PFSK-1 (cell line): ENCODE results near the gene MATN1.

Experiments
- FOXP2 ChIP-seq: optimal IDR thresholded peaks from 2 replicates; pipeline ENCODE3; 2011; ENCODE audit warnings: borderline replicate concordance, control low read depth, inconsistent platforms; ENCODE audit not compliant: insufficient read depth; ENCODE audit errors: extremely low read length, extremely low read depth
- POLR2AphosphoS5 ChIP-seq: IDR thresholded peaks from 2 replicates; pipeline ENCODE4 v1.6.1; 2012; ENCODE audit warnings: low read depth, mild to moderate bottlenecking, control low read depth, low read length, moderate library complexity
- SIN3A ChIP-seq: IDR thresholded peaks from 2 replicates; pipeline ENCODE4 v1.6.1; 2012; ENCODE audit warnings: mild to moderate bottlenecking, low read length, moderate library complexity, borderline replicate concordance; ENCODE audit not compliant: insufficient read depth
- TAF1 ChIP-seq: IDR thresholded peaks from 2 replicates; pipeline ENCODE4 v1.6.1; 2012; ENCODE audit warnings: low read length, control low read depth, borderline replicate concordance; ENCODE audit not compliant: insufficient read depth
- TF ChIP-seq, protein P1 (sequence below), 2 experiments: IDR thresholded peaks; 2 replicates each; pipeline versions ENCODE4 v1.6.1 to v1.8.0; 2011 to 2012; ENCODE audit warnings: low read depth in 2 of 2, low read length in 2 of 2, control low read depth in 1 of 2, inconsistent platforms in 1 of 2, mild to moderate bottlenecking in 1 of 2, moderate library complexity in 1 of 2; ENCODE audit not compliant: insufficient read depth in 1 of 2

The MATN1 gene

DNA sequence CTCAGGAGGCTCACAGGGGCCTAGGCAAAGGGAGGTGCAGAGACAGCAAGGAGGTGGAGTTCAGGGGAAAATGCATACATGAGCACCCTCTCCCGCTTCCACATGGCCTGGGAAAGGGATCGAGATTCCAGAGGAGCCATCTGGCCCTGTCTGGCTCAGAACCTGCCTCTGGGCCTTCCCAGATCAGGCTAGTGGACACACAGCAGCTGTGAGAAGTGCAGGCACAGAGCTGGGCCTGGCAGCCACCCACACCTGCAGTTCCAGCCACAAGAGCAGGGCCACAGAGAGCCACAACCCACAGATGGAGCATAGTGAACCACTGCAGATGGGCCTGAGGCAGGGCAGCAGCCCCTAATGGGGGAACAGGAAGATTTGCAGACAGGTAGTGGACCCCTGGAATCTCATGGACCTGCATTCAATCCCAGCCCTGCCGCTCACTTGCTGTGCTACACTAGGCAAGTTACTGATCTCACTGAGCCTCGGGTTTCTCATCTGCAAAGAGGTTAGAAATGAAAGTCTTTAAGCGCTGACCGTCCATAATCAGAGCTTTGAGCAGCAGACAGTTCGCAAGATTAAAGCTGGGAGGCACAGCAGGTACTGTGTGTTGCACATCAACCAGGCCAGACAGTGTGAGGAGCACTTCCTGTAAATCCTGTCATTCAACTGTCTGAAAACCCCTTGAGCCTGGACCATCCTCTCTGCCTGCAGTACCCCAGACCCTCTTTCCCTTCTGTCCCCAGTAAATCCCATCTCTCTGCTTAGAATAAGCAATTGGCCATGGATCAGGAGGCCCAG is 58.0 kb downstream of the MATN1 start:
- TF ChIP-seq SIN3A (no peak), TAF1 (no peak), POLR2AphosphoS5 (no peak), FOXP2 (no peak)
- TF ChIP-seq, protein P1, sequence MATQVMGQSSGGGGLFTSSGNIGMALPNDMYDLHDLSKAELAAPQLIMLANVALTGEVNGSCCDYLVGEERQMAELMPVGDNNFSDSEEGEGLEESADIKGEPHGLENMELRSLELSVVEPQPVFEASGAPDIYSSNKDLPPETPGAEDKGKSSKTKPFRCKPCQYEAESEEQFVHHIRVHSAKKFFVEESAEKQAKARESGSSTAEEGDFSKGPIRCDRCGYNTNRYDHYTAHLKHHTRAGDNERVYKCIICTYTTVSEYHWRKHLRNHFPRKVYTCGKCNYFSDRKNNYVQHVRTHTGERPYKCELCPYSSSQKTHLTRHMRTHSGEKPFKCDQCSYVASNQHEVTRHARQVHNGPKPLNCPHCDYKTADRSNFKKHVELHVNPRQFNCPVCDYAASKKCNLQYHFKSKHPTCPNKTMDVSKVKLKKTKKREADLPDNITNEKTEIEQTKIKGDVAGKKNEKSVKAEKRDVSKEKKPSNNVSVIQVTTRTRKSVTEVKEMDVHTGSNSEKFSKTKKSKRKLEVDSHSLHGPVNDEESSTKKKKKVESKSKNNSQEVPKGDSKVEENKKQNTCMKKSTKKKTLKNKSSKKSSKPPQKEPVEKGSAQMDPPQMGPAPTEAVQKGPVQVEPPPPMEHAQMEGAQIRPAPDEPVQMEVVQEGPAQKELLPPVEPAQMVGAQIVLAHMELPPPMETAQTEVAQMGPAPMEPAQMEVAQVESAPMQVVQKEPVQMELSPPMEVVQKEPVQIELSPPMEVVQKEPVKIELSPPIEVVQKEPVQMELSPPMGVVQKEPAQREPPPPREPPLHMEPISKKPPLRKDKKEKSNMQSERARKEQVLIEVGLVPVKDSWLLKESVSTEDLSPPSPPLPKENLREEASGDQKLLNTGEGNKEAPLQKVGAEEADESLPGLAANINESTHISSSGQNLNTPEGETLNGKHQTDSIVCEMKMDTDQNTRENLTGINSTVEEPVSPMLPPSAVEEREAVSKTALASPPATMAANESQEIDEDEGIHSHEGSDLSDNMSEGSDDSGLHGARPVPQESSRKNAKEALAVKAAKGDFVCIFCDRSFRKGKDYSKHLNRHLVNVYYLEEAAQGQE (IDR thresholded peaks at IDR 0.05; ENCODE audit: insufficient read depth in 1 of 2, low read depth in 2 of 2, low read length in 2 of 2) = no peak

DNA sequence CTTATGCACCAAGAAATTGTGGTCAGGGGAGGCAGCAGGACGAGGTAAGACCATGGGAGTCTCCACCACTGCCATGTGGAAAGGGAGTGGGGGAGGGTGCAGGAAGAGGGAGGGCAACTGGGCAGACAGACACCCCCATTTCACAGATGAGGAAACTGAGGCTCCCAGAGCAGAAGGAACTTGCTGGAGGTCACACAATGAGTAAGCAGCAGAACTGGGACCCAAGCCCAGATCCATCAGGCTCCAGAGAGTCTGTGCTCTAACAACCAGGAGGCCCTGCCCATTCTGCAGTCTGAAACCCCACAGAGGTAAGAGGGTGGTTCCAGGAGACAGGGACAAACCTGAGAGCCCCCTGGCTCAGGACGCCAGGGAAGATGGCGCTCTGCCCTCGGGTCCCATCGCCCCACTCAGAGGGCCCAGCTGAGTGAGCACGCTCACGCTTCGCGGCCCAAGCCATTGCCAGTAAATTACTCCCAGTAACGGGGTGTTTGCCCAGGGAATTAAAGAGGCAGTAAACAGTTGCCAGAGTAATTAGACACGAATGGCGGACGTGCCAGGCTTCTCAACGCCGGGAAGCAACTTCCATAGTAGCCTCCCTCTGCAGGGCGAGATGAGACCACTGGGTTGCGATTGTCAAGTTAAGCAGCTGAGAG is 59.2 kb downstream of the MATN1 start:
- TF ChIP-seq FOXP2 (no peak), POLR2AphosphoS5 (no peak), SIN3A (no peak), TAF1 (no peak)
- TF ChIP-seq, protein P1 (IDR thresholded peaks at IDR 0.05; ENCODE audit: insufficient read depth in 1 of 2, low read depth in 2 of 2, low read length in 2 of 2) = no peak

DNA sequence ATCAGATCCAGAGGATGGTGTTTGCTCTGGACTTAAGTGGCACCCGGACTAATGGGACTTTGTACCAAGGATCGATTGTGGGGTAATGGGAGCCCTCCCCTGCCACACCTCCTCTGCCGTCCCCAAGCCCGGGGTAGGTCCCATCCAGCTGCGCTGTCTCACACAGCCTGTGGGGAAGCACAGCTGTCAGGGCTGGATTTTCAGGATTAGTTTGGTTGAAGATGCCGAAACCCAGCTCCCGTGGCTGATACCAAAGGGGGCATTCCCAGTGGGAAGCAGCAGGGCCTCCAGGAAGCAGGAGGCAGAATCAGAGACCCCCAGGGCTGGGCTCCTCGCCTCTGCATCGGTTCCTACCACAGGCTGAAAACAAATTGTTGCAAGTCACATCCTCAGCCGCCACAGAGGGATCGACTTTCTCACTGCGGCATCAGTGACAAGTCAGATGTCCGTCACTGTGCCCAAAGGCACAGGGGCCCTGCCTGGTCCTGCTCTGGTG is 59.7 kb downstream of the MATN1 start:
- TF ChIP-seq FOXP2 = no peak
- no peak for TF ChIP-seq TAF1
- TF ChIP-seq, protein P1 (IDR thresholded peaks at IDR 0.05; ENCODE audit: insufficient read depth in 1 of 2, low read depth in 2 of 2, low read length in 2 of 2) = no peak
- no peak for TF ChIP-seq POLR2AphosphoS5
- TF ChIP-seq SIN3A = no peak

DNA sequence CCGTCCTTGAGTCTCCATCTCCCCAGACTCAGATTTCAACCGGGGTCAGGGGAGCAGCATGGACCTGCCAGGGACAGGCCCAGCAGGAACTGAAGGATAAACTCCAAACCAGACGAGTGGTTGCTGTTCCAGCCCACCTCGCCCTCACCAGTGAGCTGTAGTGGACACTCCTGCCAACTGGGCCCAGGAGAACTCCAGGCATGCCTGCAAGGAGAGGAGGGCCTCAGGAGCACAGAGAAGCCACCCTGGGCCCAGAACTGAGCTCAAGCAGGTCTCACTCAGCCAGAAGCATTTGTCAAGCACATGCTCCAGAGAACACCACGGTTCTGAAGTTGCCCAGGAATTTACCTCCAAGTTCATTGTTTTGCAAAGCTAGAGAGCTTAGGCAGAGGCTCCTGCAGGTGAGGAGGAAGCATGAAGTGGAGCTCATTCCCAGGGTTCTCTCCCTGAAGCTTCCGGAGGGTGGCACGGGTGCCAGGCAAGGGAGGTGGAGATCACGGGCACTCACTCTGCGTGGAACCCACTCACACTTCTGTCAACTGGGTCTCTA is 61.0 kb downstream of the MATN1 start:
- TF ChIP-seq FOXP2 = no peak
- no peak for TF ChIP-seq SIN3A

DNA sequence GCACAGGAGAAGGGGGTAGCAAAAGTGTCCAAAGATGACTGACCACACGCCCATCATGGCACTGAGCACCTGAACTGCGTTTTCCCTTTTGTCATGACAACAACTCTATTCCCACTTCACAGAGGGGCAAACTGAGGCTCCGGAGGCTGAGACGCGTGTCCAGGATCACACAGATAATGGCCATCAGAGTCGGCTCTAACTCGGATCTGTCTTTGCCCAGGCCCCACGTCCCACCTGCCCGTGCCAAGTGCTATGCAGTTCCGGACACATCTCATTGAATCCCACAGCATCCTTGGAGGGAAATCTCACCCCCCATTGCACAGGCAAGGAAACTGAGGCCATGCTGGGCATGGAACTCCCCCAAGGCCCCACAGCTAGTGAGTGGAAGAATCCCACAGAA is 62.1 kb downstream of the MATN1 start:
- TF ChIP-seq, protein P1 (IDR thresholded peaks at IDR 0.05; ENCODE audit: insufficient read depth in 1 of 2, low read depth in 2 of 2, low read length in 2 of 2) = no peak
- no peak for TF ChIP-seq SIN3A
- TF ChIP-seq TAF1 = no peak
- TF ChIP-seq POLR2AphosphoS5 = no peak
- TF ChIP-seq FOXP2 = no peak
